ENCODE results near the gene SYNGR1. TPM values are rescaled to one million over a fixed set of nuclear protein-coding genes. Genes with fewer than 3 reads are reported as not detected.

SYNGR1 gene
- total RNA-seq, 1 donor = 14.2 TPM

GRCh38 chr22:39311592-39312400 lies 38.0 kb upstream of the SYNGR1 start:
- DNase-seq (ENCODE audit: low read depth) = no peak
- no peak overlapping the region for H3K4me3 ChIP-seq (ENCODE audit: low read depth, low read length)
- TF ChIP-seq, protein P1, sequence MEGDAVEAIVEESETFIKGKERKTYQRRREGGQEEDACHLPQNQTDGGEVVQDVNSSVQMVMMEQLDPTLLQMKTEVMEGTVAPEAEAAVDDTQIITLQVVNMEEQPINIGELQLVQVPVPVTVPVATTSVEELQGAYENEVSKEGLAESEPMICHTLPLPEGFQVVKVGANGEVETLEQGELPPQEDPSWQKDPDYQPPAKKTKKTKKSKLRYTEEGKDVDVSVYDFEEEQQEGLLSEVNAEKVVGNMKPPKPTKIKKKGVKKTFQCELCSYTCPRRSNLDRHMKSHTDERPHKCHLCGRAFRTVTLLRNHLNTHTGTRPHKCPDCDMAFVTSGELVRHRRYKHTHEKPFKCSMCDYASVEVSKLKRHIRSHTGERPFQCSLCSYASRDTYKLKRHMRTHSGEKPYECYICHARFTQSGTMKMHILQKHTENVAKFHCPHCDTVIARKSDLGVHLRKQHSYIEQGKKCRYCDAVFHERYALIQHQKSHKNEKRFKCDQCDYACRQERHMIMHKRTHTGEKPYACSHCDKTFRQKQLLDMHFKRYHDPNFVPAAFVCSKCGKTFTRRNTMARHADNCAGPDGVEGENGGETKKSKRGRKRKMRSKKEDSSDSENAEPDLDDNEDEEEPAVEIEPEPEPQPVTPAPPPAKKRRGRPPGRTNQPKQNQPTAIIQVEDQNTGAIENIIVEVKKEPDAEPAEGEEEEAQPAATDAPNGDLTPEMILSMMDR (IDR thresholded peaks at IDR 0.05; ENCODE audit: insufficient read depth, low read length) = no peak

DNA sequence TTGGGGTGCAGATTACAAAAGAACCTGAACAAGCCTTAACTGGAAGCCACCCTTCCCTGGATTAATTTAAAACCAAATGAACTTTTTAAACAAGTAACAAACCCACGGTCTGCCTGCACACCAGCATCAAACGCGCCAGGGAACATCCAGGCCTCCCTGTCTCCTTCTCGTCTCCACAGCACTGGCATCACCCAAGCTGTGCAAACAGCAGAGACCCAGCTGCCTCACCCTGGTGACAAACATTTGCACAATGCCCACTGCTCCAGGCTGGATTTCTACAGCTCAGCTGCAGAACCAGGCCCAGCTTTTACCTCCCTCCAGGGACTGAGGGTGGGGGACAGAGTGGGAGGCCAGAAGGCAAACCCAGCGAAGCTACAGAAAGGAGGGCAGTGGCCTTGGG lies 37.4 kb upstream of the SYNGR1 start:
- TF ChIP-seq, protein P1 (IDR thresholded peaks at IDR 0.05; ENCODE audit: insufficient read depth, low read length) = no peak
- no peak overlapping the region for H3K4me3 ChIP-seq (ENCODE audit: low read depth, low read length)
- no peak for DNase-seq (ENCODE audit: low read depth)

DNA sequence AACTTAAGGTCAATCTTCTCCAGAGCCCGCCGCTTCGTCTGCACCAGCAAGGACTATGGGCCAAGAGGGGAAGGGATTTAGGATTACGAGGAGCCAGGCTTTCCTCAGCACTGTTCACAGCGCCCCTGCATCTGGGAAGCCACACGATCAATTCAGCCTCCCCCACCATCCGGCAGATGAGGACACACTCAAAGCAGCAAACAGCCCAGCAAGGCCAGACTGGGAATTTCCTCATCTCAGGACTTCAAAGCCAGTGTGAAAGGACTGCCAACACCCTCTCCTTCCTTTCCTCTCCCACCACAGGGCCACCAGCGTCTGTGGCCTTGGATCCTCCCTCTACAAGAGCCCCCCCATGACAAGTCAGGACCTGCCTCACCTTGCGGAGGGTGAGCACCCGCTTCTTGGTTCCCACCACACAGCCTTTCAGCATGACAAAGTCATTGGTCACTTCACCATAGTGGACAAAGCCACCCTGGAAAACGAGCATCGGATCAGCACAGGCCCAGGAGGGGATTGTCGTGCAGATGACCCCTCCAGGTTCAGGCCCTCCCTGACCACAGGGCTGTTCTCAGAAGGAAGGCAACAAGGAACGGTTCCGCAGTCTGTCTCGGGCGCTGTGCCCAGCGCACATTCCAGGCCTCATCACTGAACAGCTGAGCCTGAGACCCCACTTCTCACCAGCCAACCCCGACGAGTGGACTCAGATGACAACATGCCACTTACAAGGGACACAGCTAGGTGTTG lies 36.4 kb upstream of the SYNGR1 start:
- no peak overlapping the region for H3K4me3 ChIP-seq (ENCODE audit: low read depth, low read length)
- TF ChIP-seq, protein P1 (IDR thresholded peaks at IDR 0.05; ENCODE audit: insufficient read depth, low read length) = no peak
- no peak for DNase-seq (ENCODE audit: low read depth)

- TF ChIP-seq, protein P1 (IDR thresholded peaks at IDR 0.05; ENCODE audit: insufficient read depth, low read length) = no peak
- no peak for DNase-seq (ENCODE audit: low read depth)
- H3K4me3 ChIP-seq (ENCODE audit: low read depth, low read length) = no peak overlapping the region
These were observed 35.4 kb upstream of the SYNGR1 start for GRCh38 chr22:39314251-39314971.

- peak overlapping the region; percentile 90 for H3K4me3 ChIP-seq (ENCODE audit: low read depth, low read length)
- no peak for DNase-seq (ENCODE audit: low read depth)
- TF ChIP-seq, protein P1 (IDR thresholded peaks at IDR 0.05; ENCODE audit: insufficient read depth, low read length) = no peak
These were observed 34.4 kb upstream of the SYNGR1 start for GRCh38 chr22:39315389-39315788.

- TF ChIP-seq, protein P1 (IDR thresholded peaks at IDR 0.05; ENCODE audit: insufficient read depth, low read length) = peak; percentile 96
- peak overlapping the region; percentile 90 for H3K4me3 ChIP-seq (ENCODE audit: low read depth, low read length)
- peak; percentile 94 for DNase-seq (ENCODE audit: low read depth)
These were observed 33.2 kb upstream of the SYNGR1 start for GRCh38 chr22:39316440-39317083.
